Endothelial cell of umbilical vein (primary cell): ENCODE results near the gene RIT2. TPM values are rescaled to one million over a fixed set of nuclear protein-coding genes. Genes with fewer than 3 reads are reported as not detected.

Experiments used
- BruUV-seq: library from RNA; stranded (reverse); fragments of 400-500 nt; replicated peaks from 2 replicates; lab custom pipeline; 2021; lab: Mats Ljungman, UMichigan
- CTCF ChIA-PET: fragments of 300-600, 350-600 bp; sonication (Branson Sonifier 250); formaldehyde crosslinking; loops from one replicate; lab custom pipeline; 2021; ENCODE audit warnings: antibody characterized with exemption, inconsistent platforms; lab: Charles Lee
- POLR2A ChIA-PET: fragments of 300-600, 350-600 bp; sonication (Branson Sonifier 250); formaldehyde crosslinking; loops from one replicate; lab custom pipeline; 2021; ENCODE audit warnings: antibody characterized with exemption, inconsistent platforms; lab: Charles Lee
- DNase-seq: peaks from one replicate; pipeline ENCODE4 v3.0.0-alpha.2; 2011; ENCODE audit warnings: low read depth, low spot score
- FAIRE-seq: peaks from 2 replicates; lab custom pipeline; 2011; peaks lifted over from hg19 to GRCh38; lab: Jason Lieb, UNC
- H2AFZ ChIP-seq: 2 replicates; pipeline ENCODE4 v1.6.0; 2012; ENCODE audit warnings: low read depth, low read length, control low read depth, inconsistent platforms
- H3K27ac ChIP-seq: 2 replicates; pipeline ENCODE4 v1.5.1; 2011; ENCODE audit warnings: low read depth, mild to moderate bottlenecking, control low read depth, low read length, moderate library complexity; ENCODE audit not compliant: insufficient read depth
- H3K27me3 ChIP-seq, 2 experiments: 2 replicates each; pipeline versions ENCODE4 v1.6.0 to v1.6.1; 2011; ENCODE audit warnings: low read length in 2 of 2, mixed read lengths in 1 of 2; ENCODE audit not compliant: control insufficient read depth in 2 of 2, insufficient read depth in 2 of 2
- H3K36me3 ChIP-seq, 2 experiments: 2 replicates in 1 of 2; 3 replicates in 1 of 2; pipeline ENCODE4 v1.5.1; 2011; ENCODE audit warnings: low read length in 2 of 2, mild to moderate bottlenecking in 1 of 2, moderate library complexity in 1 of 2; ENCODE audit not compliant: control insufficient read depth in 2 of 2, insufficient read depth in 2 of 2; ENCODE audit errors: extremely low read depth in 1 of 2
- H3K4me1 ChIP-seq: 3 replicates; pipeline ENCODE4 v1.5.1; 2011; ENCODE audit warnings: mild to moderate bottlenecking, low read length; ENCODE audit not compliant: control insufficient read depth, insufficient read depth; ENCODE audit errors: extremely low read depth
- H3K4me2 ChIP-seq: 2 replicates; pipeline ENCODE4 v1.6.1; 2011; ENCODE audit warnings: low read length, control low read depth, mixed read lengths; ENCODE audit not compliant: insufficient read depth
- H3K4me3 ChIP-seq, 3 experiments: fragments of 200-600 bp in 1 of 3; sonication (generic), shearing (Covaris generic) in 1 of 3; replicated peaks in 1 of 3; 2 replicates each; pipeline ENCODE4 v1.5.1; 2011 to 2016; ENCODE audit warnings: control low read depth in 3 of 3, low read length in 3 of 3, mild to moderate bottlenecking in 2 of 3, inconsistent platforms in 1 of 3, low read depth in 1 of 3, moderate library complexity in 1 of 3; ENCODE audit not compliant: insufficient read depth in 1 of 3
- H3K79me2 ChIP-seq: 2 replicates; pipeline ENCODE4 v1.6.0; 2012; ENCODE audit warnings: low read length, inconsistent platforms; ENCODE audit not compliant: control insufficient read depth, insufficient read depth
- H3K9ac ChIP-seq: replicated peaks from 2 replicates; pipeline ENCODE3; 2011; ENCODE audit warnings: low read length, control low read depth; ENCODE audit not compliant: insufficient read depth; ENCODE audit errors: extremely low read depth
- H3K9me1 ChIP-seq: replicated peaks from 3 replicates; pipeline ENCODE4 v1.6.0; 2011; ENCODE audit warnings: mild to moderate bottlenecking, low read length; ENCODE audit not compliant: control insufficient read depth, insufficient read depth; ENCODE audit errors: extremely low read depth
- H3K9me3 ChIP-seq: replicated peaks from 2 replicates; pipeline ENCODE4 v1.5.1; 2012; ENCODE audit warnings: low read length, inconsistent platforms; ENCODE audit not compliant: control insufficient read depth, insufficient read depth
- H4K20me1 ChIP-seq: replicated peaks from 2 replicates; pipeline ENCODE3; 2011; ENCODE audit warnings: mild to moderate bottlenecking, low read length; ENCODE audit not compliant: control insufficient read depth, insufficient read depth; ENCODE audit errors: extremely low read depth
- CTCF ChIP-seq, 2 donors: IDR thresholded peaks; 1 replicate in 1 of 2; 2 replicates in 1 of 2; pipeline ENCODE4 v1.5.1; 2011; ENCODE audit warnings: low read length in 2 of 2, mild to moderate bottlenecking in 2 of 2, moderate library complexity in 2 of 2, control low read depth in 1 of 2, inconsistent platforms in 1 of 2, low read depth in 1 of 2; ENCODE audit not compliant: insufficient read depth in 1 of 2; ENCODE audit errors: extremely low read depth in 1 of 2
- EZH2 ChIP-seq: IDR thresholded peaks from 2 replicates; pipeline ENCODE4 v1.6.1; 2012; ENCODE audit warnings: borderline replicate concordance, low read depth, mild to moderate bottlenecking, moderate library complexity, low read length, inconsistent platforms; ENCODE audit not compliant: severe bottlenecking
- FOS ChIP-seq: IDR thresholded peaks from 2 replicates; pipeline ENCODE4 v1.6.1; 2011; ENCODE audit warnings: mild to moderate bottlenecking, low read length, moderate library complexity, borderline replicate concordance; ENCODE audit not compliant: insufficient read depth
- GATA2 ChIP-seq: IDR thresholded peaks from 2 replicates; pipeline ENCODE4 v1.7.0; 2011; ENCODE audit warnings: low read depth, mild to moderate bottlenecking, moderate library complexity, mixed read lengths, low read length; ENCODE audit not compliant: insufficient read length, insufficient read depth
- JUN ChIP-seq: IDR thresholded peaks from 2 replicates; pipeline ENCODE4 v1.6.1; 2011; ENCODE audit warnings: borderline replicate concordance, low read depth; ENCODE audit not compliant: insufficient read length, insufficient read depth
- MAX ChIP-seq: IDR thresholded peaks from 2 replicates; pipeline ENCODE4 v1.6.1; 2011; ENCODE audit not compliant: insufficient read depth, insufficient read length
- MYC ChIP-seq: IDR thresholded peaks from one replicate; pipeline ENCODE4 v1.6.1; 2011; ENCODE audit warnings: mild to moderate bottlenecking, low read depth, low read length
- POLR2A ChIP-seq: IDR thresholded peaks from 2 replicates; pipeline ENCODE4 v1.6.1; 2012; ENCODE audit warnings: low read depth, mild to moderate bottlenecking, control low read depth, low read length
- POLR2AphosphoS5 ChIP-seq: IDR thresholded peaks from 2 replicates; pipeline ENCODE4 v1.6.1; 2012; ENCODE audit warnings: low read depth, mild to moderate bottlenecking, control low read depth, low read length, moderate library complexity; ENCODE audit not compliant: insufficient read depth
- dilution Hi-C: fragments of 300-500 bp; cut with MboI; formaldehyde crosslinking; loops from one replicate; pipeline ENCODE4 v1.15.0; 2019; ENCODE audit warnings: low sequenced_read_pairs; ENCODE audit not compliant: extremely low pct_ligation_motif_present
- intact Hi-C: fragments of 100-400 bp; cut with micrococcal nuclease; formaldehyde crosslinking; loops from one replicate; pipeline ENCODE4 v1.10.0; 2022
- polyA plus RNA-seq, 4 experiments: library from polyadenylated mRNA; depleted of rRNA in 3 of 4; stranded (reverse) in 3 of 4; unstranded in 1 of 4; fragments of >200 nt; gene quantifications; 2 replicates each; pipeline versions ENCODE4 v1.2.1 to v1.2.3, GENCODE V29; 2011 to 2012; ENCODE audit warnings: missing spikeins in 1 of 4
- total RNA-seq: library from RNA; stranded (reverse); gene quantifications from 2 replicates; pipeline ENCODE4 v1.2.3, GENCODE V29; 2021

Gene RIT2
- total and polyA plus RNA-seq, 2 donors (not counting 3 experiments of a cell fraction or from before 2014, with no cell fraction given): not detected

GRCh38 chr18:43159086-43159770 is 43.7 kb upstream of the RIT2 start:
- intact Hi-C loops (no loop called here), dilution Hi-C loops (no loop called here)
- H4K20me1 ChIP-seq: no peaks in the 10 kb centered on the region
- no peak overlapping the region for H2AFZ ChIP-seq
- no TSS peak for BruUV-seq
- H3K36me3 ChIP-seq: no peaks in the 10 kb centered on the region
- ChIA-PET CTCF (no interaction called here), POLR2A (no interaction called here)
- DNase-seq (no peak), FAIRE-seq (no peak)
- H3K4me1 ChIP-seq: peaks cover 14% of the 10 kb centered on the region
- no peaks in the 10 kb centered on the region for H3K79me2 ChIP-seq
- H3K4me2 ChIP-seq: no peak overlapping the region
- no peaks in the 10 kb centered on the region for H3K27me3 ChIP-seq
- no peak overlapping the region for H3K9ac ChIP-seq
- TF ChIP-seq FOS (no peak), JUN (no peak), POLR2A (no peak), MAX (no peak), CTCF (IDR thresholded peaks at IDR 0.05; ENCODE audit: extremely low read depth in 1 of 2, insufficient read depth in 1 of 2, low read depth in 1 of 2, low read length in 2 of 2) (no peak), POLR2AphosphoS5 (no peak), EZH2 (no peak), MYC (no peak), GATA2 (no peak)
- no peak overlapping the region for H3K27ac ChIP-seq
- no peak overlapping the region for H3K4me3 ChIP-seq
- no peaks in the 10 kb centered on the region for H3K9me3 ChIP-seq
- H3K9me1 ChIP-seq: no peaks in the 10 kb centered on the region
